KOPT-K1 (cell line): ENCODE data around the gene KRT4.
"Not testable (repeated sequence)": the region's sequence is repeated elsewhere in the genome, so short reads cannot be mapped to it uniquely, and the experiment has no call there.

Source experiments
- H3K27ac ChIP-seq: fragments of 200-600 bp; sonication (generic); 2 replicates; pipeline ENCODE4 v1.5.1; 2016; ENCODE audit warnings: antibody characterized with exemption, mild to moderate bottlenecking, low read depth, low read length; ENCODE audit not compliant: poor library complexity, severe bottlenecking
- H3K36me3 ChIP-seq: fragments of 200-600 bp; sonication (generic); 2 replicates; pipeline ENCODE4 v1.5.1; 2017; ENCODE audit warnings: antibody characterized with exemption, mild to moderate bottlenecking, low read length, moderate library complexity; ENCODE audit not compliant: insufficient read depth
- H3K9me3 ChIP-seq: fragments of 200-600 bp; sonication (generic); 2 replicates; pipeline ENCODE4 v1.5.1; 2017; ENCODE audit warnings: antibody characterized with exemption, low read length, mild to moderate bottlenecking; ENCODE audit not compliant: insufficient read depth, poor library complexity, severe bottlenecking

The KRT4 gene

GRCh38 chr12:52813885-52814709 lies at the start of gene KRT4:
TSS of gene KRT4 (minus strand) at chr12:52814116. CDS start at chr12:52814058, 58 bp downstream.
- Histone ChIP-seq H3K27ac (no peak within 1 kb of the TSS), H3K36me3 (no peaks in the 10 kb centered on the region), H3K9me3 (no peaks in the 10 kb centered on the region)

- no peak overlapping the region for H3K27ac ChIP-seq
- H3K9me3 ChIP-seq: no peaks in the 10 kb centered on the region
- H3K36me3 ChIP-seq: no peaks in the 10 kb centered on the region
Measured at GRCh38 chr12:52862023-52862422, 48.1 kb upstream of the KRT4 start.

GRCh38 chr12:52861511-52861910 lies 47.6 kb upstream of the KRT4 start:
- Histone ChIP-seq H3K9me3 (no peaks in the 10 kb centered on the region), H3K27ac (no peak overlapping the region), H3K36me3 (no peaks in the 10 kb centered on the region)

GRCh38 chr12:52860102-52860823 lies 46.3 kb upstream of the KRT4 start:
- no peaks in the 10 kb centered on the region for H3K9me3 ChIP-seq
- no peak overlapping the region for H3K27ac ChIP-seq
- no peaks in the 10 kb centered on the region for H3K36me3 ChIP-seq

GRCh38 chr12:52857500-52857899 lies 43.6 kb upstream of the KRT4 start:
- no peaks in the 10 kb centered on the region for H3K9me3 ChIP-seq
- no peaks in the 10 kb centered on the region for H3K36me3 ChIP-seq
- H3K27ac ChIP-seq: no peak overlapping the region

GRCh38 chr12:52856787-52857186 lies 42.9 kb upstream of the KRT4 start:
- Histone ChIP-seq H3K36me3 (no peaks in the 10 kb centered on the region), H3K27ac (no peak overlapping the region), H3K9me3 (no peaks in the 10 kb centered on the region)

- H3K9me3 ChIP-seq, H3K36me3 ChIP-seq, H3K27ac ChIP-seq: not testable (repeated sequence)
Measured at GRCh38 chr12:52856077-52856476, 42.2 kb upstream of the KRT4 start.

GRCh38 chr12:52851787-52852186 lies 37.9 kb upstream of the KRT4 start:
- Histone ChIP-seq H3K27ac (no peak overlapping the region), H3K36me3 (no peaks in the 10 kb centered on the region), H3K9me3 (no peaks in the 10 kb centered on the region)

- H3K9me3 ChIP-seq: no peaks in the 10 kb centered on the region
- no peaks in the 10 kb centered on the region for H3K36me3 ChIP-seq
- H3K27ac ChIP-seq: no peak overlapping the region
Measured at GRCh38 chr12:52850681-52851080, 36.8 kb upstream of the KRT4 start.

- no peak overlapping the region for H3K27ac ChIP-seq
- H3K9me3 ChIP-seq: no peaks in the 10 kb centered on the region
- no peaks in the 10 kb centered on the region for H3K36me3 ChIP-seq
Measured at GRCh38 chr12:52849511-52849910, 35.6 kb upstream of the KRT4 start.

- Histone ChIP-seq H3K27ac (no peak within 1 kb of the TSS), H3K9me3 (no peaks in the 10 kb centered on the region), H3K36me3 (no peaks in the 10 kb centered on the region)
Measured at GRCh38 chr12:52848661-52849255, 34.8 kb upstream of the KRT4 start, which contains the start of gene KRT78. TSS of gene KRT78 (minus strand) at chr12:52848994. CDS start at chr12:52848930, 64 bp downstream.

GRCh38 chr12:52847335-52848102 lies 33.6 kb upstream of the KRT4 start:
- Histone ChIP-seq H3K27ac (no peak overlapping the region), H3K9me3 (no peaks in the 10 kb centered on the region), H3K36me3 (no peaks in the 10 kb centered on the region)

- Histone ChIP-seq H3K36me3 (no peaks in the 10 kb centered on the region), H3K27ac (no peak overlapping the region), H3K9me3 (no peaks in the 10 kb centered on the region)
Measured at GRCh38 chr12:52846356-52846970, 32.5 kb upstream of the KRT4 start.

- no peak overlapping the region for H3K27ac ChIP-seq
- no peaks in the 10 kb centered on the region for H3K9me3 ChIP-seq
- H3K36me3 ChIP-seq: no peaks in the 10 kb centered on the region
Measured at GRCh38 chr12:52845946-52846345, 32.0 kb upstream of the KRT4 start.
